Measurements from ENCODE around the gene WDR83.

- TF ChIP-seq EZH2phosphoT487 (IDR thresholded peaks at IDR 0.05; ENCODE audit: unreplicated experiment) (no peak), CTCF (conservative IDR thresholded peaks at IDR 0.05; ENCODE audit: low read depth in 2 of 2) (no peak)
These were observed 8.8 kb downstream of the WDR83 start for GRCh38 chr19:12675399-12675798.
